NK-92 treated with Interleukin-12 subunit alpha and Interleukin-12 subunit beta, amount 100 ng/mL, for 24 hours (cell line): Measurements from ENCODE around the gene JAZF1.

Experiments
- DNase-seq: peaks from one replicate; lab custom pipeline; 2025; lab: John Stamatoyannopoulos, UW

JAZF1 gene

DNA sequence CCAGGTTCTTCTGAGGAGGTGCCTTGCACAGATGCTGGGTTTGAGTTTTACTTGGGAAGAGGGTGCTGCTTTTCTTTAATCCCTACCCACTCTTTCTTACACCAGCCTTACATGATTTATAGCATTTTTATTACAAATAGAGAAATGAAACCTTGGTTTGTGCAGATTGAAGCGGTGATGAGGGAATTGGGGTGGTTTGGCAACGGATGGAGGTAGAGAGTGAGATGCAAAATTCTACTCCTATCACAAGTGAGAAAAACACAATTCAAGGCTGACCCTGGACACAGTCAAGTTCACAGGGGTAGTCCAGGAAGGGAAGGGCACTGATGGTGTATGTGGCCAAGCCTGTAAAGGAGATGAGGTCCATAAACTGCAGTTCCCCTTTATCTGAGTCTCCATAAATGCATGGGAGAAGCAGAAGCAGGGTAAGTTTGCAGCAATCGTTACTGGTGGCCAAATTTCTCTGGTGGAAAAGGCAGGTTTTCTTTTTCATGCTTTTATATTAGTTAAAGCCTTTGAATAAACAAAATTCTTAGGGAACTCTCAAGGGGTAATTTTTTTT lies 214.3 kb downstream of the JAZF1 start:
- DNase-seq: no peak

DNA sequence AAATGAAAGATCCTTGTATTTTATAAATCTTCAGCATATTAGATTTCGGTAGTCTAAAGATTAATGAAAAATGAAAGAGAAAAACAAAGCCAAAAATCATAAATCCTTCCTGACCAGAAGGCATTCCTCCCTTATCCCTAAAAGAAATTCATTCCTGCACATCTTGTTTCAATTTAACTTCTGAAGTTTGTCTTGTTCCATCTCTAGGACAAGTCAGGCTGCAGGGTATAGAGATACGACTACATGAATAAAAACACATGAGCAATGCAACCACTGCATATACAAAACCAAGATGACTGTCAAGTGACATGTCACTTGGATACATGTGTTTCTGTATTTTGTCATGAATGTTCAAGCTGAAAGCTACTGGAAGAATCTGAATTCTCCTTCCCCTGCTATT lies 214.9 kb downstream of the JAZF1 start:
- DNase-seq: no peak

DNA sequence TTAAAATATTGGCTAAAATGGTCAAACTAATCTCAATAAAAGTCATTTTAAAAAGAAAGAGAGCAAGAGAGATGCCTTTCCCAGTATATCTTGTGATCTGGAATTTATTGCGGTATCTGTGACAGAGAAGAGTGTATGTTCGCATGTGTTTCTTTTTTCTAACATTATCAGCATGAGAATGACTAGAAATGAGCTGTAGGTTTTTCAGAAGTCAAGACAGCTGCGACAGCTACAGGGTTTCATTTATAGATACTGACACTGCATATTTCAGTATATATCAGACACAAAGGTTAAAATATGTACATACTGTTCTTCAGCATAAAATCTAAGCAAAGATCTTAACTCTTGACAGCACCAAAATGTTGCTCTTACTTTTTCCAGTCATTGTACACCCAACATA lies 215.8 kb downstream of the JAZF1 start:
- no peak for DNase-seq

DNA sequence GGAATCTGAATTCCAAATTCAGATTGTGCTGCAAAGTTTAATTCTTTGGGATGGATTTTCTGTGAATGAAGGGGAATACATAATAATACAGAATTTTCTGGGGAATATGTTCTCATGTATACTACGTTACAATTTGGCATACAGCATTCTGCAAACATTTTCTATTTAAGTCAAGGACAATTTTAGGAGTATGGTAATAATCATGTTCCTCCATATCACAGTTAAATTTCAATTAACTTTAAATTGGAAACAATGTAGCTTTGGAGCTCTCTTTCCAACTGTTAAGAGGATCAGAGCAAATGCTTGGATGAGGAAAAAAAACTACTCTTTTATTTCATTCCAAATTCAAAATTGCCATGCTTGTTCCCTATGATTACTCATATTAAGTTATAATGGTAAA lies 217.5 kb downstream of the JAZF1 start:
- DNase-seq: no peak

DNA sequence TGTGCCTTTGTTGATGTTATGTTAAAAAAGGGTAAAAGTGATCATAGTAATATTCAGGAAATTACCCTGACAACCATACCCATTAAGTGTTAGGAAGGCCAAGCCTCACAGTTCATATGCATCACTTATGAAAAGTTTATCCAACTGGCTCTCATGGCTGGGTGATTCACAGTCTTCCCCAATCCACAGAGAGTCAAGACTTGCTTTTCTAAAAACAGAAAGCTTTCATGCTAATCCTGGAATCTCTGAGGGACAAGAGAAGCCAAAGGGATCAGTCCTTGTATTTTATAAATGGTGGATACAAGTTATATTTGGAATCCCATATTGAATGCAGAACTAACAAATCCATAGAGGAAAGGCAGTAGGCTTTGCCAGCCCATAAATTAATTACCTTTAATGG lies 218.3 kb downstream of the JAZF1 start:
- DNase-seq: no peak

DNA sequence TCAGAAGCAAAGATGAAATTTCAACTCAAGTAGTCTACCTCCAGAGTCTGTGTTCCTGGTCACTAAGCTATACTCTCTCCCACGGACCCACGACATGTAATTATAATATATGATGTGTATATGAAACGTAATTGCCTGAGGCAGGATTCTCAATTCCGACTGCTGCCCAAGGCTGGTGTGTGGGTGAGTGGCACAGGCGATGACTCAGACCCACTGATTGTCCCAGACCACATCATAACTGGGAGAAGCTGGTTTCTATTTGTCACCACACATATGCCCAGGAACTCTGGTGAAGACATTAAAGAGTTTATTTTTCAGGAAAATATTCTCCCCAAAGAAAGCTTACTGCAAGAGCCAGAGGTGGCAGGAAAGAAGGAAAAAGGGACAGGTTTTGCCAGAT lies 219.3 kb downstream of the JAZF1 start:
- no peak for DNase-seq

DNA sequence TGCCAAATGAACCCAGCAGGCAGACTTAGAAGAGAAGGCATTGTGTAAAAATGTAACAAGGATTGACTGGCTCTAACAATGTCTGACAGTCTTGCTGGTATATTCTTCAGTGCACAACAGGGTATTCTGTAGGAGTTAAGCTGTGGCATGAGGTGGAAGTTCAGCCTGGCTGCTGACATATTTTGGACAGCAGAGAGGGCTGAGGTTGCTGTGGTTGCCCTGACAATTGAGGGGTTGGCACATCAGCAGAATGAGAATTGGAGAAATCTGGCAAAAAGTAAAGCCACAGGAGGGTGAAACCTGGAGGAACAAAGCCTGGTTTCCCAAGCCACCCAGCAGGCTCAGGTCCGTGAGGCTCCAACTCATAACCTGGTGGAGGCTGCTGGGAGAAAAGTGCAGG lies 220.2 kb downstream of the JAZF1 start:
- DNase-seq: no peak

DNA sequence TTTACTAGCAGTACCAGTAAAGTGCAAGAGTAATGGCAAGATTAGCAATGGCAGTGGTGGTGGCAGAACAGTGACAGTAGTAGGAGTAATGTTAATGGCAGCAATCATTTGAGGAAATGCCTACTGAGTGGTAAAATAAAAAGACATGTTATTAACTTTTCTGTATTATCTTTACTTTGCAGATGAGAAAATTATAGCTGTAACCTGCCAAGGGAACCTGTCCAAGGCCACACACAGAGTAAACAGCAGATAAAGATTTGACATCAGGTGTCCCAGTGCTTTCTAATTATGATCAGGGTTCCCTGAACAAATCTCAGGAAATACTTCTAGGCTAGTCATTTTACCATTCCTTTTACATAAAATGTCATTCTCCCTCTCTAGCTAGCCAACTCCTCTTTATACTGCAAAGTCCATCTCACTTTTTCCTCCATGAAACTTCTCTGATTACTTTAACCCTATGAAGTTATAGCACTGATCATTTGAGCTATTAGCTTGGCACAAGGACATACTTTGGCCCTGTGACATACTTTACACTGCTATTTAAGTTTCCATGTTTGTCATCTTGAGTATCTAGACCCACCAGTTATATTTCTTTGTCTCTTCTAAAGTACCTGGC lies 221.6 kb downstream of the JAZF1 start:
- DNase-seq: no peak

DNA sequence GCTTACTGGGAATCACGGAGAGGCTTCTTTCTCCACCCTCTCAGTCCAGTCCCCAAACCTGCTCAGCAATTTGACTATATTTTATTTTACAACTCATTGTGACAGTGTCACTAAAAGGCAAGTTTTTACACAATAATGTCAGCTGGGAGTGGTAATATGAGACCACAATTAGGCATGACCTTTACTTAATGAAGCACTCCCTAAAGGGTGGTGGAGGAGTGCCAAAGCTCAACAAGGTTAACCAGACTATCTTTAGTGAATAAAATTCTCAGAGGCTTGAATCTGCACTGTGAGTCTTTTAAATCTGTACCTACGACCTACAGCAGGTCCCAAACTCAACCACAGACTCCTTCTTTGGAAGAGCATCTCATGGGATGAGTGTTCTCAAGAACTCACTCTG lies 225.0 kb downstream of the JAZF1 start:
- no peak for DNase-seq

DNA sequence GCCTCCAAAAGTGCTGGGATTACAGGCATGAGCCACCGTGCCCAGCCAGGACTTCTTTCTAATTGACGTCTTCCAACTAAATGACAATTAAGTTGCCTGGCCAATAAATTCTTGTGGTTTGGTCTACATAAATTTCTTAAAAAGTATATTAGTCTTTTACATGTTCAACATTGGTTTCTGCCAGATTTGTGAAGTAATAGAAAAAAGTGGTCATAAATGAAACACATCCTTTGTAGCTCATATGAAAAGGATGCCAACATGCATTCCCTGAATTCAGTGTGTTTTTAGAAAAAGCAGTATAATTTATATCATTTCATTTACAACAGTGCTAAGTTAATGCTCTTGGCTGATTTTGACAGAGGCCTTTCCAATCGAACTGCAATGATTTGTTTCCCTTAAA lies 225.6 kb downstream of the JAZF1 start:
- no peak for DNase-seq

DNA sequence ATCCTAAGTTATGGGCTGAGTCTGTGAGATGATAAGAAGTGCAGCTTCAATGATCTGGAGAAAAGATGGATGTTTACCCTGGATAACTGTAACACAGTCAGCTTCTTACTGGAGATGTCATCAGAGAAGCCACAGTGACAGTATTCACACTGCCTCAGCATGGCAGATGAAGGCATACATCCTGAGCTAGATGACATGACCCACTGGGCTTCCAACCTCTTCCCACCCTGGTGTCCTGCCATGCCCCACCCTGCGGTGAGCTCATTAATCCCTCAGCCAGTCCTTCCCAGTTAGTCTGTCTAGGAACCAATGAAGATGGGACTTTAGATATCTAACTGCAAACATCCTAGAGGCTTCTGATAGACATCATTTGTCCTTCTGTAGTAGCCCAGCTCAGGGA lies 226.8 kb downstream of the JAZF1 start:
- DNase-seq: no peak

DNA sequence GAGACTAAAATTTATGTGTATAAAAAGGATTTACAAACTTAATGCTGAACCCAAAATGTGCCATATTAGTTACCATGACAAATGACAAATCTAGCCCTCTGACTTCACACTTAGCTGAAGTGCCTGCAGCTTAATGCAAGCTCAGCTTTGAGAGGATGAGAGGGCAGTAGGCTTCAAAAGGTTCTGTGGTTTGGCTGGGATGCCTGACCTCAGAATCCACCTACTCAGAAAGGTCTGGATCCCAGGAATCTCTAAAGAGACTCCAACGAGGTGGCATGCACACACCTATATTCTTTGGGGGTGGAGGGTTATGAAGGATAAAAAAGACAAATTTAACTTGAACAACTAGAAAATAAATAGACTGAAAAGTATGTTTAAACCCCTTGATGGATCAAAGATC lies 227.2 kb downstream of the JAZF1 start:
- DNase-seq: no peak

DNA sequence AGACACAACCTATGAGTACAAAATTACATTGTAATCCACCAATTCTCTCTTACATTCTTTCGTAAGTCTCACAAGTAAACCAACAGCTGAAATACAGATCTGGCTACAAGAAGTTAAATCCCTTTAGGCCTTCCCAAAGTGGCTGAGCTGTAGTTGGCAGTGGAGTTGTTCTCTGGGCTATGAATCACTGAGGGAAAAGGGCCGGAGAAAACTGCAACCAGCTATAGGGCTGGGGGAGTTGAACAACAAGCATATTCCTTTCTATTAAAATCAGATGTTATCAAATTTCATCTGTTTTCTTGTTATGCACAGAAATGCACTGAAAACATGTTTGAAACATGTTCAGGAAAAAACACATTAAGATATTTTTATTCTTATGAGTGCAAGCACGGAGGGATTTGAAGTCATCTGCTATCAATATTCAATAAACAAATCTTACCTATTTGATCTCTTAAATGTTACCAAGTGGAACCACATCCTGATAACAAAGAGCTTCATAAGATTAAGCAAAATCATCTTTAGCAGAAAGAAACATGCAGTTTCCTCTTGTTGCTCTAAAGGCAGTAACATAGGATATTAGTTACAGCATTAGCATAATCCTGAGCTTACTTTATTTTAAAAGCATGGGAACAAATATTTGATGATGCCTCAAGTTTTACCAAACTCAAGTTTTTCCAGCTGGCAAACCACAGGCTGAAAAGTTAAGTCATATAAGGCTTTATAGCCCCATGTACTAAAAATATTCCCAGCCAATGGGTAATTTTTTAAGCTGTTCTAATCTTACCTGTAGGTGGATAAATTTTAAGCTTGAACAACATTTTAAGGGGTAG lies 227.9 kb downstream of the JAZF1 start:
- no peak for DNase-seq

DNA sequence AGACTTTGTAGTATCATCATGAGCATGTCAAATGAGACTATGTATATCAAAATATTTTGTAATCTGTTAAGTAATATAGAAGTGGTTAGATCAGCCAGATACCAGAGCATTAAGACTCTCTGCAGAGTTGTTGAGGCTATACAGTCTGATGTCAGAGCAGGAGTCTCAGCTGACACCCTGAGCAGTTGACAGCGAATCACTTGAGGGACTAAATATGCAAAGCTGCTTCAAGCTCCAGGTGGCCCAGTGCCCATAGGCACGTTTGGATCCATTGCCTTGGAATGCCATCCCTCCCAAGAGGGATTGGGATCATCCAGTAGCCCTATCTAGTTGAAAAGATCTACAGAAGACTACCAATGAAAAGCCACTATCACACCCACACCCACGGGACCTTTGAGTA lies 230.5 kb downstream of the JAZF1 start:
- DNase-seq: no peak

DNA sequence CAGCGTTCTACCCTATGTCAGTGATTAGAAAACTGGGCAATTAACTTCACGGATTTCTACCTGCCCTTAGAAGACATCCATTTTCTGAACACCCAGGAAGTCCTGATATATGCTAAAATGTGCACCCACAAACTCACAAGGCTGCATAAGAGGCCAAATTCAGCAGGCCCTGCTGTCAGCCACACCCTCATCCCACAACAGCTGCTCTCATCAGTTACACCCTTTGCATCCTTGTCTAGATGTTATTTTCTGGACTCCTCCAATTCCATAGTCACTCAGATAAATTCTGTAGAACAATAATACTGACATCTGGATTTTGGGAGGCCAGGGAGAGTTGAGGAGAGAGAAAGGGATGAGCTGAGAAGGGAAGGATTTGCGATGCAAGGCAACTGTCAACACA lies 231.7 kb downstream of the JAZF1 start:
- DNase-seq: no peak

DNA sequence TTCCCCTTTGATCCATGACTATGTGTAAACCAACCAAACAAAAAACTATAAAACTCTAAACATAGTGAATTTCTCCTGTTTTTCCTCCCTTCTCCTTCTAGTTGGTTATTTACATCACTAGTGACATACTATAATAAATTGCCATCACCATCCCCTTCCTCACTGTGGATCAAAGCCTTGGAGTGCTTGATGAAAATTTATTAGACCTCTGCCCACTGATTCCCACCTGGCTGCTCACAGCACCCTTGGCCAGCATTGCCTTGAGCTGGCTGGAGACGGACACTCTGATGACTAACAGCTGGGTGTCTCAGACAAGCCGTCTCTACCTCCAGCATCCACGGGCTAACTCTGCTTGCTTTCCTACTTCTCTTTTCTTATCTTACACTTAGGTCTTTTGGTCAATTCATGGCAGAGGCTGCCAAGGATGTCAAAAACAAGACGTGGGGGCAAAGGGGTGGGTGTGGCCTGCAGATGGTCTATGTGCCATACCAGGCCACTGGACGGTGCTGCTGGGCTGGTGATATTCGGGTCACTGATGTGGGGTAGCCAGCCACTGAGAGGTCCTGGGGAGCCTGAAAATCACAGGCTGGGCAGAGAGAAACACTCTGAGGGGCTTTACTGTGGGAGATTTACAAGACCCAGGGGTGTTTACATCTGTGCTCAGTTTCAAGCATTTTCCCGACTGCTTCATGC lies 232.9 kb downstream of the JAZF1 start:
- no peak for DNase-seq

DNA sequence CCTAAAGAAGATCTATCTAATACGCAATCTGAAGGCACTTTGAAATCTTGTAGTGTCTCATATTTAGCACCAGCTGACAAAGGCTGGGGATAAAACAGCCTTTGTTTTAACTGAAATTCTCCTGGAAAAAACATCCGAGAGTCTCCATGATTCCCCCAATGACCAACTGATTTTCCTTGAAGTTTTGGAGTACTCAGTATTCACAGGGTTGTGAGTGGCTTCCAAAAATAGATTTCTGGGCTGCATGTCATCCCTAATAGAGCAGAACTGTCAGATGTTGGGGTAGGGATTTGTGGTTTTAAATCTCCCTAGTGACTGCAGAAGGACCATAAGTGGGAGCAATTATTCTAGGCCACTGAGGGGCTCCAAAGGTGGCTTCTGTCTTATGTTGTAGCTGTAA lies 234.2 kb downstream of the JAZF1 start:
- no peak for DNase-seq

DNA sequence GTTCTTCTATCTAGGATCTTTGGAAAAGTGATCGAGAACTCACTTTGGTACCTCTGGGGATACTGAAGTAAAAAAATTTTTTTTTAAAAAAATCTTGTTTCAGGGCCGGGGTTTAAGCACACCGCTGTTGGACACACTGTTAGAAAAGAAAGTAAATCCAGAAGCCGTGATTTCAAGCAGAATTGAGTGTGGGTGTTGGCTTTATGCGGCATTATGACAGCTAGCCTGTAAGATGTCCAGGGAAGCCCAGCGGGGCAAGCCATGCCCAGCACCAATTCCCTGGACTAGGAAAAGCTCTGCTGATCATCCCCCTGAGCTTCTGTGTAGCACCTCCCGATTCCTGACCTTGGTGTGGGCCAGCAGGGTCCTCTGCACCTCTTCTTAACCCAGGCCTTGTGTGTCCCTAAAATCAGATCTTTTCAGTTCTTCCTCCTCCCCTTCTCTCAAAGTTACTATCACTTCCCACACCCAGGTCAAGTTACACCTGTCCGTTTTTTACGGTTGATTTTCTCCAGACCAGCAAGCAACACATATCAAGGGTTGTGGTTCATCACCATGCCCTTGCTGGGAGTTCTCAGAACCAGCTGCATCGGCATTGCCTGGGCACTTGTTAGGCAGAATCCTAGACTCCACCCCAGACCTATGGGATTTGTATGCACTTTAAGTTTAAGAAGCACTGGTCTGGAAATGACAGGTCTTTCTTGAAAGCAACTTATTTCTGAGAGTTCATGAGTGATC lies 235.4 kb downstream of the JAZF1 start:
- no peak for DNase-seq

DNA sequence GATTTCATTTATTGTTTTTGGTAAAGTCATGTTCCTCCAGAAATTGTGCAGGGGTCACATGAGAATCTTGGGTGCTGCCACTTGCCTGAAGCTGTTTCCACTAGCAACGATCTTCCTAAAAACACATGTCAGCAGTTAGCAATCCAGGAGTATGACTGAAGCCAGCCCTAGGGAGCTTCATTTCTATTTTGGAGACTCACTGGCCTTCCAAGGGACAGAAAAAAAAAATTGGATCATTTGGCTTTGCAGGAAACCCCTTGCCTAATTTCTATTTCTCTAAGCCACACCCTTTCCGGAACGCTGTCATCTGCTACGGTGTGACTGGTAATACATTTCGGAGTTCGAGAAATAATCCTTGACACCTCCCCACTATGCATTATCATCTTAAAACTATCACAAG lies 236.0 kb downstream of the JAZF1 start:
- DNase-seq: no peak

DNA sequence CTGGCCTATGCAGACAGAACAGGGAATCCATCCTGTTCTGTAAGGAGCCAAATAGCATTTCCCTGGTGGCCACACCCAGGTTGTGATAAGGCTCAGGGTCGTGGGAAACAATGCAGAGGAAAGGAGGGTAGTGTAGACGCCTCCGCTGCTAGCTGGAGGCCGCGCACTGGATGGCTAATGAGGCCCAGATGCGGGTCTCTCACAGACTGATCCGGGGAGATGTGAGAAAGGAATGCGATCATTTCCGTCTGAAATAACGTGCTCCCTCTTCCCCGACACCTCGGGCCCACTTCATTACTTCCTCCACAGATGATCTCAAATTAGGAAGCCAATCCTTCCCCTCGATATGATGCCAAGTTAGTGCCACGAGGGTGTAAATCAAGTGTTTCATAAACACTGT lies 237.4 kb downstream of the JAZF1 start:
- no peak for DNase-seq

DNA sequence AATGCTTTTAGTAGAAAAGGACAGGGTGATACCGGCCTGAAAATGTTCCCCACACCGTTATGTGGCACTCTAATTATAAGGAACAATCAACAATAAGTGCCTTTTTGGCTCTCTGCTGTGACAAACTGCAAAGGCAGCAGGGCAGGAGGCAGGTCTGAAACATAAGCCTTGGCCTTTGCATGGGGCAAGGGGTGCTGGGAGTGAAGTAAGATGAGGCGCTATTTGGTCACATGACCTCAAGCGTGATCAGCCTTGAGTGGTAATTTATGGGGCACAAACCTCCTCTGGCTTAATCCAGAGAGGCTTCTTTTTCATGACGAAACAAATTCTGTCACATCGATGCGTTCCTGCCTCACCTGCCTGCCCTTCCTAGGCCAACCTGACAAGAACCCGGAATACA lies 237.9 kb downstream of the JAZF1 start:
- DNase-seq: no peak

DNA sequence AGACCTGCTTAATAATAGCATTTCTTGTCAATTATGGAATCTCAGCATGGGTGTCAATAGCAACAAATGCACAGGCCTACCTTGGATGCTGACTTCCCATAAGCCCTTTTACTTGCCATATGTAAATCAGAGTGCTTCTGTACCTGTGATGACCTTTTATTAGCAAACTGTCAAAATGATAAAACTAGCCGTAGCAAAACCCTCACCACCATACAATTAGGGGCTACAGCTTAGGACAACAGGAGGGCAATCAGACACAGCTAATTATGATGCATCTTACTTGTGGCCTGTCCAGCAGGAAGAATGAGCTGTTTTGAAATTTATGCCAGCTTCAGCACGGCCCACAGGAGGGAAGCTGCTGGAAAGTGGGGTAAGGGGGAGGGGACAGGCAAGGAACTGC lies 239.1 kb downstream of the JAZF1 start:
- DNase-seq: no peak
